ENCODE data around the gene CDYL. TPM values are rescaled to one million over a fixed set of nuclear protein-coding genes. Genes with fewer than 3 reads are reported as not detected.
A peak's percentile ranks its signal among the peaks of the same experiment; 100 is the strongest.

CDYL gene
- total and polyA plus RNA-seq, 9 donors, result 9.9 to 71.3 (median 45.1) TPM

DNA sequence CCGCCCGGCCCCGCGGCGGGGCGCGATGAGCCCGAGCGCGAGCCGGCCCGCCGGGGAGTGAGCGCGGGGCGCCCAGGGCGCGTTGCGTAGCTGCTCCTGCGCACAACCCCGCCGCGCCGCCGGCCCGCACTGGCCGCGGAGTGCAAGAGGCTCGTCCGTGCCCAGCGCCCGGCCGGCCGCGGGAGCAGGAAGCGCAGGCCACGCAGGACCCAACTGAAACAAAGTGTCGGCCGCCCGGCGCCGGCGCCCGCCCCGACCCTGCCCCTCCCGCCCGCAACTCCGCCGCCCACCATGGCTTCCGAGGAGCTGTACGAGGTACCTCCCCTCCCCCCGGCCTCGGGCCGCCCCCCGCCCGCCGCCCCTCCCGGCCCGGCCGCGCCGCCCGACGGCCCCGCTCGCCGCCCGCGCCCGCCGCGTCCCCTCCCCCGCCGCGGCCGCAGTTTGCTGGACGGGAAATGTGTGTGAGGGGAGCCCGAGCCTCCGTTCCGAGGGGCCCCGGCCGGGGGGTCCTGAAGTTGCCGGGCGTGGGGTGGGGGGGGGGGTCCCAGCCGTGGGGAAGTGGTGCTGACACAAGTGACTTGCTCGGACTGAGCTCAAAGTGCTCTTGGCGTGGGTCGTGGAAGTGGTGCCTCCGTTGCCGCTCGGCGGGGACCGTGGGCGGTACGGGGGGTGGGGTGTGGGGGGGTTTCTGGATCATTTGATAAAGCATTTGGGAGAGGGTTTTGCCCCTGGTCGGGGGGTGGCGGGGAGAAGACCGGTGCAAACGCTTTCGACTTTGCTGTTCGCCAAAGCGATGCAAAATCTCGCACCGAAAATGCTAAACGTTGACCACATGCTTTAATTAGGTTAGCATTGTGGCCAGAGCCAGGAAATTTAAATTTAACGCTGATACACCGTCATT lies 539 bp downstream of the CDYL start:
- 0 to 1% (median 1%) methylated on average over 42 to 105 of the region's 107 CpGs for WGBS, 3 donors
- Histone ChIP-seq H3K9me3 (no peaks in the 10 kb centered on the region), H3K36me3 (no peaks in the 10 kb centered on the region), H3K27ac (no peak overlapping the region), H3K4me1 (ENCODE audit: insufficient read depth) (peaks cover 12% of the 10 kb centered on the region), H3K4me3 (peak overlapping the region; percentile 69), H3K27me3 (no peaks in the 10 kb centered on the region)
- intact Hi-C loops (cut with DNase I), result no loop called here
- DNase-seq, result peak in 3 of 5 donors; percentile 22 to 60 (median 31)
- TF ChIP-seq CTCF (IDR thresholded peaks at IDR 0.05), result no peak
- no peak for TF ChIP-seq EP300 (IDR thresholded peaks at IDR 0.05)
- TF ChIP-seq POLR2A (IDR thresholded peaks at IDR 0.05), result no peak

DNA sequence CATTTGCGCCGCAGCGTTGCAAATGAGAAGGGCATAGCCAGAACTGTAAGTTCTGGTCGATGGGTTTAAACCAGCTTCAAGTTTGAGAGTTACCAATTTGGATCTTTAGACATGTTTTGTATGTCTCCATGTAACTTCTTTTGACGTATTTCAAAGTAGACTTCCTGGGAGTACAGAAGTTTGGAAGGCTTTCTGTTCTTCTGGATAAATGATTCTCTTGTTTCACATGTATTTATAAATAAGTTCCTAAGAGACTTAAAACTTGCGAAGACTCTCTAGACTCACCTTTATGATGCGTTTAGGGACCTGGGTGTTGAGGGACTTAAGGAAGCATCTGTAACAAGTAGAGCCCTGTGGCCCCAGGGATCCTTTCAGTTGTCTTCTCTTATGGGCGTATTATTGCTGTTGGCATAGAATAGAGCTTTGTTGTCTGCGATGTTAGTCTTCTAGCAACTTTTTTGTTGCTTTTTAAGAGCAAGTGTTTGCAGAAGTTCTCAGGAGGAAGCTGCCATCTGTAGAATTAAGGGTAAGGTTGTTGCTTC lies 1.3 kb downstream of the CDYL start:
- intact Hi-C loops (cut with DNase I), result no loop called here
- DNase-seq, result no peak

GRCh38 chr6:4778086-4778485 lies 1.9 kb downstream of the CDYL start:
- Histone ChIP-seq H3K36me3 (no peaks in the 10 kb centered on the region), H3K4me1 (ENCODE audit: insufficient read depth) (peaks cover 12% of the 10 kb centered on the region), H3K27me3 (no peaks in the 10 kb centered on the region), H3K4me3 (peak overlapping the region; percentile 69), H3K27ac (no peak overlapping the region), H3K9me3 (no peaks in the 10 kb centered on the region)
- WGBS, 3 donors, result 93 to 96% (median 96%) methylated on average over 1 of the region's 1 CpG
- intact Hi-C loops (cut with DNase I), result no loop called here
- no peak for TF ChIP-seq POLR2A (IDR thresholded peaks at IDR 0.05)
- no peak for TF ChIP-seq EP300 (IDR thresholded peaks at IDR 0.05)
- TF ChIP-seq CTCF (IDR thresholded peaks at IDR 0.05), result no peak
- no peak for DNase-seq

More for the DNA sequence above, 1.3 kb downstream of the CDYL start:
- Histone ChIP-seq H3K27ac (no peak overlapping the region), H3K9me3 (no peaks in the 10 kb centered on the region), H3K4me3 (peak overlapping the region; percentile 69), H3K36me3 (no peaks in the 10 kb centered on the region), H3K27me3 (no peaks in the 10 kb centered on the region), H3K4me1 (ENCODE audit: insufficient read depth) (peaks cover 12% of the 10 kb centered on the region)
- TF ChIP-seq CTCF (IDR thresholded peaks at IDR 0.05), result no peak
- TF ChIP-seq EP300 (IDR thresholded peaks at IDR 0.05), result no peak
- no peak for TF ChIP-seq POLR2A (IDR thresholded peaks at IDR 0.05)
- 9 to 11% (median 9%) methylated on average over 9 of the region's 9 CpGs for WGBS, 3 donors

DNA sequence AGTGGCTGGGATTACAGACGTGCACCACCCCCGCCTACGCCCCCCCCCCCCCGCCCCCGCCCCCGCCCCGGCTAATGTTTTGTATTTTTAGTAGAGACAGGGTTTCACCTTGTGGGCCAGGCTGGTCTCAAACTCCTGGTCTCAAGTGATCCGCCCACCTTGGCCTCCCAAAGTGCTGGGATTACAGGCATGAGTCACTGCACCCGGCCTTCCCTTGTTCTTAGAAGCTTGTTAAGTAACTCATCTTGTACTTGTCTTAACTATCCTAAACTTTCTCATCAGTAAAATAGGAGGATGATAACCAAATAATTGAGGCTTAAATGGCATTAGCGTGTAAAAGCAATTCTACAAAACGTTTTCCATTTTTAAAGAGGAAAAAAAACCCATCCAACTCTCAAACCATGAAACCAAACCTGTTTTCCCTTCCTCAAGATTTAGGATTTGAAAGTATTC lies 4.2 kb downstream of the CDYL start:
- Histone ChIP-seq H3K4me1 (ENCODE audit: insufficient read depth) (peaks cover 7% of the 10 kb centered on the region), H3K36me3 (no peaks in the 10 kb centered on the region), H3K9me3 (no peaks in the 10 kb centered on the region), H3K27ac (no peak overlapping the region), H3K4me3 (no peak overlapping the region), H3K27me3 (no peaks in the 10 kb centered on the region)
- DNase-seq, result no peak
- TF ChIP-seq CTCF (IDR thresholded peaks at IDR 0.05) (no peak), EP300 (IDR thresholded peaks at IDR 0.05) (no peak), POLR2A (IDR thresholded peaks at IDR 0.05) (no peak)
- intact Hi-C loops (cut with DNase I), result no loop called here
- 32 to 39% (median 32%) methylated on average over 10 to 11 of the region's 11 CpGs for WGBS, 3 donors

Measured in ovary (tissue), 9 donors.